ENCODE results near the gene BPIFB1.
A peak's percentile ranks its signal among the peaks of the same experiment; 100 is the strongest.

BPIFB1 gene

DNA sequence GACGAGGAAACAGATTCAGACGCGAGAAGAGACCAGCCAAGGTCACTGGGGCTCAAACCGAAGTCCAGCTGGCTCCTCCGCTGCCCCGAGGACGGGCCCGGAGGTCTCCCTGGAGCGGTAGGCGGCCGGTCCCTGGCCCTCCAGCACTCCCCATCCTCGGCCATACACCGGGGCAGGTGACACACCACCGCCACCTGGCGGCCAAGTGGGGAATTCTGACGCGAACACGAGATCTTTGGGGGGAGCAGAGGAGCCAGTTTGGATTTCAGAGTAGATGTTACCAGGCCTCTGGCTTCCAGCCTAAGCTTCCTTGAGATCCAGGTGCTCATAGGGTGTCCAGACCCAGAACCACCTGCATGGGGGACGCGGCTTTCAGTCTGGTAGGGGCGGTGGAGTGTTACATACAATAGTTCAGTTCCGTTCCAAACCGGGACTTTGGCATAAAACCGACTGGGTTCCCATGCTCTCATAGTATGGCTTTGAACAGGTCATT lies 16.1 kb downstream of the BPIFB1 start:
- DNase-seq, result peak; percentile 40 to 73

DNA sequence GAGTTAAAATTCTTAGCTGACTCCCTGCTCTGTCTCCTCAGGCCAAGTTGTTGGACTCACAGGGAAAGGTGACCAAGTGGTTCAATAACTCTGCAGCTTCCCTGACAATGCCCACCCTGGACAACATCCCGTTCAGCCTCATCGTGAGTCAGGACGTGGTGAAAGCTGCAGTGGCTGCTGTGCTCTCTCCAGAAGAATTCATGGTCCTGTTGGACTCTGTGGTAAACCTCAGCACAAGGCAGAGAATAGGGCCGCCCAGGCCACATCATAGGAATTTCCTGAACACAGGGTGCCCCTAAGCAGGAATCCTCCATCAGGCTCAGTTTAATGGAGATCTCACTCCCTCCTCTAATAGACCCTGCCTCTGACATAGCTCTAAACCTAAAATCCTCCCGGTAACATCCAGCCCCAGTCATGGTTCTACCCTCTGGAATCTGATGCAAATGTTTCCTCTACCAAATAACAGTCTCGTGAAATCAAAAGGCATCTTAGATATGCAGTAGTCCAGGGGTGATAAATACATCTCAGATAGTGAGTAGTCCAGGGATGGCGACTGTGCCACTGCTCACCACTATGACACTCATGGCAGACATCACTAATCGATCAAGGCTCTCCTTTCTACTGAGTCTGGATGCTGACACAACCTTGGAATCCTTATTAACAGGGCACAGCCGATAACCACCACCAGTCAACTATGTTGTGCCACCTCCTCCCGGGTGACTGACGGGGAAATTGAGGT lies 18.3 kb downstream of the BPIFB1 start:
- no peak for DNase-seq

- no peak for DNase-seq
Measured at GRCh38 chr20:33303595-33303994, 20.6 kb downstream of the BPIFB1 start.

DNA sequence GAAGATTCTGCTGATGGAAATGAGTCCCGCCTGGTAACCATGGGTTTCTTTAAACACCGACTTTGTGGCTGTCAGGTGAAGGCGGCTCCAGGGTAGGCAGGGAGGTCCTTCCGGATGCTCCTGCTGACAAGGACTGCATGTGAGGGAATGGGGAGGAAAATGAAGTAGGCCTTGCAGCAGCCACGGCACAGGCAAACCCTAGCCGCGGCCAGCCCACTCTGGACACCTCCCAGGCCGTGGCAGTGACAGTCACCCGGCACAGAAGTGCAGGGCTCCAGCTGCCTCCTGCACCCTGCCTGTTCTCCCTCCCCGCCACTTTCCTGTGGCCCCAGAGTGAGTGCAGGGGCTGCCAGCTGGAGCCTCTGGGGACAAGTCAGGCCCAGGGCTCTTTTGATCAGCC lies 21.0 kb downstream of the BPIFB1 start:
- DNase-seq, result no peak

DNA sequence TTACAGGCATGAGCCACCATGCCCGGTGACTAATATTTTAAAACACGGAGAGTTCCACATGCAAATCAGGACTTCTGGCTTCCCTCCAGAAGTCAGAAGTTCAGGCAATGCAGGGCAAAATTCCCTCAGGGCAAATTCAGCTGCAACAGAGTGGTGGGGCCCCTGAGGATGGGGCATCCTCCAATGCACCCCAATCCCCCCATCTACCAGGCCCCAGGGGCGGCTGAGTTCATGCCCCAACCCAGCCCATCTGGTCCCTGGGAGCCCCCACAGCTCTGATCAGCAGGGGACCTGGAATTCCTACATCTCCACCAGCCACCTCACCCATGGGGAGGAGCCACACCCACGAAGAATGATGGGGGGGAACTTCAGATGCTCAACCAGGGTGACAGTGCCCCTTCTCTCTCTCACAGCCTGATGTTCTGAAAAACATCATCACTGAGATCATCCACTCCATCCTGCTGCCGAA lies 22.6 kb downstream of the BPIFB1 start:
- DNase-seq, result no peak

DNA sequence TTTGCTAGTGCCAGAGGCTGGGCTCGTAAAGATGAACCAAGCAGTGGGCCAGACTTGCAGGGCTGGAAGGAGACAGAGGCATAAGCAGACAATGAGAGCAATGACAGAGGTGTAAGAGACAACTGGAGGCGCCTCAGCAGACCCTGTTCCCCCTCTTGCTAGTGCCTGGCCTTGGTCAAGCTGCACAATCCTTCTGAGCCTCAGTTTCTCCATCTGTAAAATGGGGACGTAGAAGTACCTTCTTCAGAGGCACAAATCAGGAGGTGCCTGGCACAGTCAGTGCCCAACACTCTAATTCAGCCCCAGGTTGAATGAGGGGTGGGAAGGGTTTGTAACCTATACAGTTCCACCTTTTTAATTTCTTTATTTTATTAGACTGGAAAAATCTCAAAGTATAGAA lies 23.2 kb downstream of the BPIFB1 start:
- no peak for DNase-seq

DNA sequence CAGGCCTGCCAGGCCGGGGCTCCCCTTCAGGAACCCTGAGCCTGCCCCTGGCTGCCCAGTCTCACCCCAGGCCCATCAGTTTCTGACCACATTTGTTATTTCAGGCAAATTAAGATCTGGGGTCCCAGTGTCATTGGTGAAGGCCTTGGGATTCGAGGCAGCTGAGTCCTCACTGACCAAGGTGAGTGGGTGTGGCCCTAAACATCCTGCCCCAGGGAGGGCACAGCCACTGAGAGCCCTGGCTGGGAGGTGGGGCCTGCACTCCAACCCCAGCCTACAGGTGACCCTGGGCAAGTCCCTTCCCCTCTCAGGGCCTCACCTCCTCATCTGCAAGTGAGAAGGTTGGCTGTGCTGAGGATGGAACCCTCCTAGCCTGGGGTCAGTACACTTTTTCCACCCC lies 23.8 kb downstream of the BPIFB1 start:
- DNase-seq, result no peak

- no peak for DNase-seq
Measured at GRCh38 chr20:33308668-33309067, 25.7 kb downstream of the BPIFB1 start.

DNA sequence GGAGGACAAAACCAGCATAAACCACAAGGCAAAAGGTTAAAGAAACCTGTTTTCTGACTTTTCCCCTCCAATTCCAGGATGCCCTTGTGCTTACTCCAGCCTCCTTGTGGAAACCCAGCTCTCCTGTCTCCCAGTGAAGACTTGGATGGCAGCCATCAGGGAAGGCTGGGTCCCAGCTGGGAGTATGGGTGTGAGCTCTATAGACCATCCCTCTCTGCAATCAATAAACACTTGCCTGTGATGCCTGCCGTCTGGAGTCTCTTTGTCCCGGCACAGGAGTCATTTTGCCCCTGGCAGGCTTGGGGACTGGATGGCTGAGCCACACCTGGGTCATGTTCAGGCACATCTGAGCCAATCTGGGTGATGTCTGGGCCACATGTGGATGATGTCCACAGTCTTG lies 26.6 kb downstream of the BPIFB1 start:
- DNase-seq, result no peak

DNA sequence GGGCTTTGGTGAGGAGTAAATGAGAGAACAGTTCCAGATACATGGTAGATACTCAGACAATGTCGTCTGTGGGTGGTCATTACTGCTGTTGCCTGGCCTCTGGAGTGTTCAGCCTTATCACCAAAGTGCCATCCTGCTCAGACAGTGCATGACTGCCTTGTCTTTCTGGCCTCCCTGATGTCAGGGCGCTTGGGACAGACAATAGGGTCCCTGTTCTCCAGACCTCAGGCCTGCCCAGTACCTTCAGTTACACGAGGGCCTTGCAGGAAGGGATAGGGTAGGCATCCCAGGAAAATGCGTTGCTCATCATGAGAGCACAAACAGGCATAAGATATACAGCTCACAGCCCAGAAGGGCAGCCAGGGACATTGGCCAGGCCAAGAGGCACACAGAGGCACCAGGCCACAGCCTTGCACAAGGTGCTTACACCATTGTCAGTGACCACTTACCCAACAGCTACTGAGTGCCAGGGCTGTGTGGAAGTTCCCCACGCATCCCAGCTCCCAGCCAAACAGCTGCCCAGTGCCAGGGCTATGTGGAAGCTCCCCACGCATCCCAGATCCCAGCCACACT lies 27.4 kb downstream of the BPIFB1 start:
- no peak for DNase-seq

DNA sequence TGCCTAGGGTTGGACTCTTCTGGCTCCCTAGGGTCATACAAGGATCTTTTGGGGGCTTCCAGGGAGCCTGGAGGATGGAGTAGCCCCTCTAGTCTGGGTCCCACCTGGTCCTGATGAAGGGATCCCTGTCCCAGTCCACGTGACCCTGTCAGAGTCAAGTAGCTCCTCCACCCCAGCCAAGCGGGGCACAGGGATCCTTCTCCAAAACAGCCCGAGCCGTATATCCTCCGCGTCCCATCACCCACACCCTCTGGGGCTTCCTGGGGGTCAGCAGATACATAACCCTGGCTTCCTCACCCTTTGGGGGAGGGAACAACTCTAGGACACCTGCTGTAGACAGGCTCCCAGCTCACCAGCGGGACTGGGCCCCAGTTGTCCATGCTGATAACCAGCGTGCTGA lies 28.0 kb downstream of the BPIFB1 start:
- no peak for DNase-seq

DNA sequence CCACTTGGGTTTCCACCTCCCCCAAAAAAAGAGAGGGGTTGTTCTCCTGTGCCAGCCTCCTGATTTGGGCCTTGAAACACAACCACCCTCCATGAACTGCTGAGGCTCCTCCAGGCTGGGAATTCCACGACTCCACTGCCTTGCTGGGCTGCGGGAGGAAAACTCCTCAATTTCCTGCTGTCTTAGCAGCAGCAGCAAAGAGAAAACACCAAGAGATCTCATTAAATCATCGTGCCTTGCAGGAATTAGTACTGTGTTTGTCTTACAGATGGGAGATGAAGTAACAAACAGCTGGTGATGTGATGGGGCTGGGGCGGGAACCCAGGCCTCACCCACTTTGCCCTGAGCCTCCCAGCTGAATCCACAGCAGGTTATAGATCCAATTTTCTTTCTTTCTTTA lies 29.0 kb downstream of the BPIFB1 start:
- DNase-seq, result no peak

GRCh38 chr20:33312583-33312982 lies 29.6 kb downstream of the BPIFB1 start:
- DNase-seq, result no peak

GRCh38 chr20:33313686-33314314 lies 30.8 kb downstream of the BPIFB1 start:
- DNase-seq, result no peak

GRCh38 chr20:33316343-33316742 lies 33.3 kb downstream of the BPIFB1 start:
- no peak for DNase-seq

DNA sequence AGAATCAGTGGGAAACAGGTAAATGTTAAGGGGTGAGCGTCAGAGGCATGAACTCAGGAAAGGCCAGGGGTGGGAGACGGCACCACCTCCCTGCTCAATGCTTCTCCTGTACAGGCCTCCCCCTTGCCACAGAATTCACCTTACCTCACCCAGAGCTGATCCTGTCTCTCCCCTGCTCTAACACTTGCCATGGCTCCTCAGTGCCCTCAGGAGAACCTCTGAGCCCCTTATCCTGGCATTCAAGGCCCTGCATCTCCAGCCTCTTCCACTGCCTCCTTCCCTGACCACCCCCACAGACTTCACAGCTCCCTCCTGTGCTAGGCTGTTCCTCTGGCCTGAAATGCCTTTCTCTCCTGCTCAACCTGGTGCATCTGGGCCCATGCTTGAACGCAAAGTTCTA lies 33.9 kb downstream of the BPIFB1 start:
- no peak for DNase-seq

- DNase-seq, result no peak
Measured at GRCh38 chr20:33317424-33318095, 34.5 kb downstream of the BPIFB1 start.

GRCh38 chr20:33318096-33318429 lies 35.0 kb downstream of the BPIFB1 start:
- DNase-seq, result no peak

DNA sequence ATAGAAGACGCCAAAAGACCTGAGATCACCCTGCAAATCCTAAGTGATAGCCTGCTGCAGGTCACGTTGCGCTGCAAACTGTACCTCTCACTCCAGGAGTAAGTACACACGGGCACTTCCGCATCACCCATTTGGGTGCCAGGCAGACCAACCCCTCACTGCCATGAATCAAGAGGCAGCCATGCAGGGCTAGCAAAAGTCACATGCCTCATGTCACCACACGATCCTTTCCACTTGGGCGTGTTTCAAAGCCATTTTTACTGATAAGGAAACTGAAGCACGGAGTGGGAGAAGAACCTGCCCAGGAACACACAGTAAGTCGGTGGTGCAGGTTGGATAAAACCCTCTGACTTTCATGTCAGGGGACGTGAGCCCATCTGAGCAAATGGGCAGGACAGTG lies 37.0 kb downstream of the BPIFB1 start:
- no peak for DNase-seq

DNA sequence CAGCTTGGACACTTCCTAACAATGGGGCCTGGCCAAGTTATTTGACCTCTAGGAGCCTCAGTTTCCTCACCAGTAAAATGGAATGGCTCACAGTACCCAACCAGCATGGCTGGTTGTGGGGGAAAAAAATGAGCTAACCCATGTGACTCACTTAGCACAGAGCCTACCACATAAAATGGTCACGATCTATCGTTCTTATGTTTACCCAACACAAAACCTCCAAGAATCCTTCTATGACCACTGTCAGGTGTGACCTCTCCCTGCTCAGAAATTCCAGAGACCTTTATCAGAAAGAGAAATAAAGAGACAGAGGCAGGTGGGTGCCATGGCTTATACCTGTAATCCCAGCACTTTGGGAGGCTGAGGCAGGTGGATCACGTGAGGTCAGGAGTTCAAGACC lies 39.4 kb downstream of the BPIFB1 start:
- no peak for DNase-seq

DNA sequence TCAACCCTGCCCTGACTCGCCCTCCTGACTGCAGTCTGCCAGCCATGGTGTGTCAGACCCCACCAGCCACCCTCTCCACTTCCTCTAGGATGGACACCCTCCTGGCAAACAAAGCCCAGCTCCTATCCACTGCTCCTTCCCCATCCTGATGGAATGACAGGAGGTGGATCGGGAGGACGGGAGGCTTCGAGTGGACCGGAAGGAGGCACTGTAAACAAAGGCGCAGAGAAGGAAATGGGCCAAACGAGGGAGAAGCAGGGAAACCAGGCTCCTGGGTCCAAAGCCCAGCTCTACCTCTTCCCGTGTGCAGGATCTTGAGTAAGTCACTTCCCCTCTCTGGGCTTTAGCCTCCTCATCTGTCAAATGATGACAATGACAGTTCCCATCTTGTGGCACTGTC lies 40.2 kb downstream of the BPIFB1 start:
- DNase-seq, result no peak

DNA sequence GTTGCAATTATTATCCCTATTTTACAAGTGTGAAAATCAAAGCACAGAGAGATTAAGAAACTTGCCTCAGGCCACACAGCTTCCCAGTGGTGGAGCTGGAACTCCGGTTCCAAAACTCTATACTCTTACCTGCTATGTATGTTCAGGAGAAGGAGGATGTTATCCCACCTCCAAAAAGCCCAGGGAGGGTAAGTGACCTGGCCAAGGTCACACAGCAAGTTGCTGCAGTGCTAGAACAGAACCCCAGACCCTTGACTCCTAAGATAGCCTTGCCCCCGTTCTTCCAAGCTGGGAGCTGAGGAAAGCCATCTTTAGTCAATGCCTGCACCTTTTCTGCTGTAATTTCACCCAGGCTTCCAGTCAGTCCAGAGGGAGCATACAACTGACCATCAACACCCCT lies 42.3 kb downstream of the BPIFB1 start:
- no peak for DNase-seq

Measured in NCI-H1930 (cell line).